SW 1271 (cell line): ENCODE results near the gene PRKCA.
A peak's percentile ranks its signal among the peaks of the same experiment; 100 is the strongest.
"Not testable (repeated sequence)": the region's sequence is repeated elsewhere in the genome, so short reads cannot be mapped to it uniquely, and the experiment has no call there.

ENCODE experiments used
- DNase-seq, 2 experiments: peaks; one replicate each; lab custom pipeline; 2025; lab: John Stamatoyannopoulos, UW

Gene PRKCA

DNA sequence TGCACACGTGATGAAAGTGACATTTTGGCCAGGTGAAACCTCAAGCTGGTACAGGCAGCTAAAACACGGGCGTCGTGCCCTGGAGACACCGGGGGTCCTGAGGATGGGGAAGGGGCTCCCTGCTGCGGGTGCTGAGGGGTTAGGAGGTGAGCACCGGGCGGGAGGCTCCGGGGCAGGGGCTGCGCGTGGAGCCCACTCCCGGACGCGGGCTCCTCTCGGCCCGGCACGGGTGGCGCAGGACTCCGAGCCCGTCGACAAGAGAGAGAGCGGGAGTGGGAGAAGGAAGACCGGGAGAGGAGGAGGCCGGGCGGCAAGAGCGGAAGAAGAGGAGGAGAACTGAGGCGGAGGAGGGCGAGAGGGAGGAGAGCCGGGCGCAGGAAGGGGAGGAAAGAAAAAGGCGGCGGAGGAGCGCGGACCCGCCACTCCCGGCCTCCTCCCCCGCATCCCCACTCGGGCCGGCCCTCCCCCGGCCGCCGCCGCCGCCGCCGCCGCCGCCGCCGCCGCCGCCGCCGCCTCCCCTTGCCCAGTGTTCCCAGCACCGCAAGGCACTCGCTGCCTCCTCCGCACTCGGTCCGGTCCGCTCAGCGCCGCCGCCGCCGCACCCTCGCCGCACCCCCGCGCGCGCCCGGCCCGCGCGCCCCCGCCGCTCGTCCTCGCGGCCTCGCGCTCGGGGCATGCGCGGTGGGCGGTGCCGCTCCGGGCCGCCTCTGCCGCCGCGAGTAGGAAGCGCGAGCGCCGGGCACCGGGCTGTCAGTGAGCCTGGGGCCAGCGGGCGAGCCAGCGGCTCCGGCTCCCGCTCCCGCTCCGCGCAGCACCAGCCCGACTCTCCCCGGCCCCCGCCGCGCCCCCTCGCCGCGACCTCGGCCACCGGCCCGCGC, at the start of gene PRKCA:
Gene PRKCA (plus strand): TSS at position 750 of the 878 bp plus-strand sequence.
- DNase-seq = peak; percentile 22 to 54

DNA sequence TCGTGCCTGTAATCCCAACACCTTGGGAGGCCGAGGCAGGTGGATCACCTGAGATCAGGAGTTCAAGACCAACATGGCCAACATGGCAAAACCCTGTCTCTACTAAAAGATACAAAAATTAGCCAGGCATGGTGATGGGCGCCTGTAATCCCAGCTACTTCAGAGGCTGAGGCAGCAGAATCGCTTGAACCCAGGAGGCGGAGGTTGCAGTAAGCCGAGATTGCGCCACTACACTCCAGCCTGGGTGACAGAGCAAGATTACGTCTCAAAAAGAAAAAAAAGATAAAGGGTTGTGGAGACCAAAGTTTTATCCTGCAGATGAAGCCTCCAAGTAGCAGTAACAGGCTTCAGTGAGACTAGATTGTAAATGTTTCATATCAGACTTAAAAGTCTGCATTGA, 49.0 kb upstream of the PRKCA start:
- not testable (repeated sequence) for DNase-seq

DNA sequence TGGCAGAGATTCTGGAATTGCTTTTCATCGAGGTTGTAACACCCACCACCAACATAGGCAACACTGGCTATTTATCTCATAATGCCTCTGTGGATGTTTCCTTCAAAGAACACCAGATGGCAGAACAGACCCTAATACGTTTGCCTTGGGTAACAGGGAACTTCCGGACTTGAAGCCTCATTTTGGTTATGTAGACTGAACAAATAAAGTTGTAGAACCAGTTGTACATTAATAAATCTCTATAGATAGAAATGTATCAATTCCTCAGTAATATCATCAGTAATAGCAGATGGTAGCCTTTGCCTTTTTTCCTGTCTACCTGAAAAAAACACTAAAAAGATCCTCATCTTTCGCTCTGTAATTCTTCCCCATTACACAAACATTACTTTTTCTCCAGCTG, 47.3 kb upstream of the PRKCA start:
- peak; percentile 48 to 68 for DNase-seq

DNA sequence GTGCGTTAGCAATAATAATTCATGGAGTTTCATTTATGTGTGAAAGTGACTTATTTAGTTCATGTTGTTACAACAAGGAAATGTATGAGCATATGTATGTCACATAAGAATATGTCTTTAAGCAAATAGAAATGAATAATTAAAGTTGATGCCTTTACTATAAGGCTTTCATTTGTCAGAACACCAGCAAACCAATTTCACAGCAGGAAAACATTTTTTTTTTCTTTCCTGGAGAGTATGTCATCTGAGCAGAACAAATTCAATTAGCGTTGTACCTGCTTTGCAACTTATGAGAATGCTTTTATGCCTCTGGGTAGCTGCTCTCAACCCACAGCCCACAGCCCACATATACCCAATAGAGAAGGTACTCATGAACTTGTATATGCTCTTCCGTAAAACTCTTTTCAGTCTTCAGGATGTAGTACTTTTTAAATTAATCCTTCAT, 46.9 kb upstream of the PRKCA start:
- no peak for DNase-seq

DNA sequence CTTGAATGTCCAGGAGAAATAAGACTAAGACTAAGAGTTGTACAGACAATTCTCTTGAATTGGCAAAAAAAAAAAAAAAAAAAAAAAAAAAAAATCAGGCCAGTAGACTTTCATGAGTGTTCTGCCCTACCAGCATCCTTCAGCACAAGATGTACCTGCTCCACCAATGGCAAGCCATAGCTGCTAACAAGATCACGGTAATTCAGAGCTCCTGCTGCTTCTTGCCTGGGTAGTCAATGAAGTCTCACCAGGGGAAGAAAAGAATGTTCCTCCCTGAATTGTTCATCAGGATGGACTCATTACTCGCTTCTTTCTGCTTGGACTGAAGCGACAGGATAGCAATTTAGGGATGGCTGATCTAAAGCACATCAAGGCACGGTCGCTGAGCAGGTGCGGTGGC, 42.1 kb upstream of the PRKCA start:
- no peak for DNase-seq

DNA sequence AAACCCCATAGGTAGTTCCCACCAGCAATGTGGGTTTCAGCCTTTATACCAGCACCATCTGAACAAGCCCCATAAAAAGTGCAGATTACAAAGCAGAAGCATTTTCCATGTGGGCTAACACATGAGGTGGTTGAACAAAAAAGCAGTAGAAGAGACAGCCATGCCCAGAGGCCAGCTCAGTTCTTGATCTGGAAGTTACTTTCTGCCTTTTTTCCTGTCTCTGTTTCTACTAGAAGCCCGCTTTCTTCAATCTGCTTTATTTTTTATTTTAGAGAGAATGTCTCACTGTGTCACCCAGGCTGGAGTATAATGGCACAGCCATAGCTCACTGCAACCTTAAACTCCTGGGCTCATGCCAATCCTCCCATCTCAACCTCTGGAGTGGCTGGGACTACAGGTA, 41.7 kb upstream of the PRKCA start:
- no peak for DNase-seq

DNA sequence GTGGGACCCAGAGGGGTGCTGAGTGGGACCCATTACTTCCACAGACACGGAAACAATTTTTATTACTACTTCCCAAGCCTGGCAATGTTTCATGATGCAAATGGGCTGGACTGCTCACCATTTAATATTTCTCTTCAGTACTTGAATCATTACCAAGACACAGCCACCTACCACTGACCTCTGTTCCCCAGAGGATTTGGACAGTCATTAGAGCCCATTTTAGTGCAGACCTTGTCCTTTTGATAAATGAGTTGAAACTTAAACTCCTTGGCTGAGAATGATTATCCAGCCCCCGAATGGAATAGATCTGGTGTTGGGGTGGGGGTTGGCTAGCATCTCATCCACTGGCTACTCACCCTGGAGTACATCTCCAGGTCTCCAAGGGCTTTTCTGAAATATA, 39.6 kb upstream of the PRKCA start:
- no peak for DNase-seq

DNA sequence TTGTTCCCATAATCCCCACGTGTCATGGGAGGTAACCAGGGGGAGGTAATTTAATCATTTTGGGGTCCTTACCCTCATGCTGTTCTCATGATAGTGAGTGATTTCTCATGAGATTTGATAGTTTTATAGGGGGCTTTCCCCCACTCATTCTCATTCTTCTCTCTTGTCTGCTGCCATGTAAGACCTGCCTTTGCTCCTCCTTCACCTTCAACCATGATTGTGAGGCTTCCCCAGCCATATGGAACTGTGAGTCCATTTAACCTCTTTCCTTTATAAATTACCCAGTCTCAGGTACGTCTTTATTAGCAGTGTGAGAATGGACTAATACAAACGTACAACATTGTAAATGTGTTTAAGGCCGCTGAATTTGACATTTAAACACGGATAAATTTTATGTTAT, 37.7 kb upstream of the PRKCA start:
- no peak for DNase-seq

DNA sequence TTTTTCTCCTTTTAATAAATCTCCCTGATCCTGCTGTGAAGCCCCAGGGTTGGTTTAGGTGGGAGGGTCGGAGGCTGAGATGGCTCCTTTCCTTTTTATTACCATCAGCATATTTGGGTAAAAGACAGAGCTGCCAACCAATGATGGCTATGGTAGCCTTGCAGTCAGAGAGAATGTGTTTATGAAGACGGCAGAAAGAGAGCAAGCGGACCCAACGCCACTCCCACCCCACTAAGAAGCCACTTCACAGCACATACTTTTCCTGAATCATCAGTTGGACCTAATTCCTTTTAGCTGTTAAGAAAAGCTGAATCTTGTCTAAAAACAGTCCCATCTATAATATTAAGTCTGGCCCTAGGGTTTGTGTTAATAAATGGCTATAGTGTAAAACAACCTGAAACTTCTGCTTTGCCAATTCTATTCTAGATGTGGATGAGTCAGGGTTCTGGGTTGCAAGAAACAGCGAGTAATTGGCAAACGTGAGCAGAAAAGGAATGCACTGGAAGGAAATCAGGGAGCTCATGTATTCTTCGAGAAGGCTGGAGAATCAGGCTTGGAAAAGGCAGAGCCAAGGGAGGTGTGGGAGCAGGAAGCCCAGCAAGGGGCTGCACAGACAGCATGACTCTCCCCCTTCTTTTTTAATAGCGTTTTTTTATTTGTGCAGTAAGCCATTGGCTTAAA, 34.0 kb upstream of the PRKCA start:
- DNase-seq = peak in 1 of 2 experiments; percentile 29

DNA sequence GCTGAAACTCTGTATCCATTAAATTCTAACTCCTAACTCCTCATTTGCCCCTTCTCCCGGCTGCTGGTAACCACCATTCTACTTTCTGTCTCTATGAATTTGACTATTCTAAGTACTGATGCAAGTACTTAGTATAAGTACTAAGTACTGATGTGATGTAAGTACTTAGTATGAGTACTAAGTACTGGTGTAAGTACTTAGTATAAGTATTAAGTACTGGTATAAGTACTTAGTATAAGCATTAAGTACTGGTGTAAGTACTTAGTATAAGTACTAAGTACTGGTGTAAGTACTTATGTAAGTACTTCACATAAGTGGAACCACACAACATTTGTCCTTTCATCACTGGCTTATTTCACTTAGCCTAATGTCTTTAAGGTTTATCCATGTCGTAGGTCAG, 32.3 kb upstream of the PRKCA start:
- DNase-seq = no peak

DNA sequence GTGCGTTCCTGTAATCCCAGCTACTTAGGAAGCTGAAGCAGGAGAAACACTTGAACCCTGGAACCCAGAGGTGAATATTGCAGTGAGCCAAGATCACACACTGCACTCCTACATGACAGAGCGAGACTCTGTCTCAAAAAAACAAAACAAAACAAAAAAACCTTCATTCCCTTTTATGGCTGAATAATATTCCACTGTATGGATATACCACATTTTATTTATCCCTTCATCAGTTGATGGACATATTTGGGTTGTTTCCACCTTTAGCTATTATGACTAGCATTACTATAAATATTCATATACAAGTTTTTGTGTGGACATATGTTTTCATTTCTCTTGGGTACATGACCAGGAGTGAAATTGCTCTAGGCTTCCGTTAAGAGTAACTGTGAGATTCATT, 30.9 kb upstream of the PRKCA start:
- DNase-seq = no peak

DNA sequence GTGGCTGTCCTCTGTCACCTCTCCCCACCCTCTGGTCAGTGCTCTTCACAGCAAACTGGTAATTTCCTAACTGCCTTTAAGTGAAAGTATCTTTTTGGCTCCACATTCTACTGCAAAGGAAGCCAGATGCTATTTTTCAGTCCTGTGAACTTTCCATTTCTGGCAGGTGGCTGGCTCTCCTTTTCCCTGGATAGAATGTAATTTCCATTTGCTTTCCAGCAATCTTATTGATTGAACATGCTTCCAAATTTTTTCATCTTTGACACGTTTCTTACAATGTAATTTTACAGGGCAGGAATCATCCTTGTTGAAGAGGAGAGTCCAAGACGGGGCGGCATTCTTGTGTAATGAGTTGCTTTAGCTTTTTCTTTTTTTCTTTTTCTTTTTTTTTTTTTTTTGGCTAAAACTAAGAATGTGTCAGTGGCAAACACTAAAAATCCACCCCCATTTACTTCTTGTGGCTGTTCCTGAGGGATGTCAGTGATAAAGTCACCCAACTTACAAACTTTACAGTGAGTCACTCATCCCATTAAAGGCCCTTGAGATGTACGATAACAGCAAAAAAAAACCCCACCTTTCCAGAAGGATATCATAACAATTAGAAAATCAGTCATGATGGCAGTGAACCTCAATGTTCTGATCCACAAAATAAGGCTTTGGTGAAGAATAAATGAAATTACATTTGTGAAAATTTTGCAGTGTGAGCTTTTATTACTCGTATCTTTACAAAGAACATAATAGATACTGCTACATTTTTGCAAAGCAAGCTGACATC, 29.4 kb upstream of the PRKCA start:
- peak; percentile 59 to 76 for DNase-seq

DNA sequence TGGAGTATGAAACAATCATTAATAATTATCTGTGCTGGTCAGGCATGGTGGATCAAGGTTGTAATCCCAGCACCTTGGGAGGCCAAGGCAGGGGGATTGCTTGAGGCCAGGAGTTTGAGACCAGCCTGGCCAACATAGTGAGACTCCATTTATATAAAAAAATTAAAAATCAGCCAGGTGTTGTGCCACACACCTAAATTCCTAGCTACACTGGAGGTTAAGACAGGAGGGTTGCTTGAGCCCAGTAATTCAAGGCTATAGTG, 28.9 kb upstream of the PRKCA start:
- DNase-seq = no peak

DNA sequence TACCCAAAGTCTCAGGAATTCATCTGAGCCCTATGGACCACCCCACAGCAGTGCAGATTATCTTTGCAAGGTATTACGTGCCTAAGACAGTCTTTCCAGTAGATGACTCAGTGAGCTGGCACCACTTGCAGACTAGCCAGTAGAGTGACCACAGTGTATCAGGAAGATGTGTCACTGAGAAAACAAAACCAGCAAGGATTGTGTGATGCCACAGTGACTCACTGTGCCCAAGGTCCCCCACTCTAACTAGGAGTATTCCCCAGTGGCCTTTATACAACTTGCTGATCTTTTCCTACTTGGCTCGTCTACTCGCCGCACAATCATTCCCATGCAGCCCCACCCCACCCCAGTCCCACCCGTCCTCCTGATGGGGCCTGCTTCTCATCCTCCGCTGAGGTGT, 26.8 kb upstream of the PRKCA start:
- DNase-seq = peak; percentile 96 to 99

DNA sequence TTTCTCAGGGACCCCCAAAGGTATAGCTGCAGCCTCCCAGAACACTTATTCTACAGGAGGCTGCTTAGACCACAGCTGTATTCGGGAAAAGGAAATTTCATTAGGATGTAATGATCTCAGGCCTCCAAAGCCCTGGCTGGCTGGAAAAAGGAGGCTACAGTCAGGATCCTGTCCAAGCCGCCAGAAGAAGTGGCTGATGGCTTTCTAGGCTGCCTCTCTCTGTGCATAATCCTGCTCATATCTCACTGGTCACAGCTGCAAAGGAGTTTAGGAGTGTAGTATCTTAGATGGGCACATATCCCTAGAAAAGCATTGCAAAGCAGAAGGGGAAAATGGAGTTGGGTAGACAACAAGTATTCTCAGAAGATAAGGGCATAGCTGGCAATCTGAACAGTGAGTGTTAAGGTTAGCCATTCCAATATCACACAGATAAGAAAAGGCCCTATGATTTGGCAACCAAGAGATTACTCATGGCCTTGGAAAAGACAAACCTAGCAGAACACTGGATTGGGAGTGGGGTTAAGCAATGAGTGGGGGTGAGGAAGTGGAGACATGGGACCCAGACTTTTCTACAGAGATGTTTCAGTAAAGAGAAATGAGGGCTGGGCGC, 26.0 kb upstream of the PRKCA start:
- DNase-seq = peak in 1 of 2 experiments; percentile 39

DNA sequence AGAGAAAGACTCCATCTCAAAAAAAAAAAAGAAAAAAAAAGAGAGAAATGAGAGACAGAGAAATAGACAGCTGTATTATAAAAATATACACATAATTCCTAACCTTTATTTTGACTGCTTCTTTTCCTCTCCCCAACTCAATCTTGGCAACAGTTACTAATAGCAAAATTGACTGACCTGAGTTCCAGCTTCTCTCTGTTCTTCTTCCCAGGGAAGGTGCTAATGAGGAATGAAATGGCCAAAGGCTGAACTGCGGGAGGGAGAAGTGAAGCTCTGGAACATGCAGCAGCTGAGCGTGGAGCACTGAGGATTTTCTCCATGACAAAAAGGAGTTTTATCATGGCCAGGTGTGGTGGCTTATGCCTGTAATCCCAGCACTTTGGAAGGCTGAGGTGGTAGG, 25.2 kb upstream of the PRKCA start:
- DNase-seq = no peak

DNA sequence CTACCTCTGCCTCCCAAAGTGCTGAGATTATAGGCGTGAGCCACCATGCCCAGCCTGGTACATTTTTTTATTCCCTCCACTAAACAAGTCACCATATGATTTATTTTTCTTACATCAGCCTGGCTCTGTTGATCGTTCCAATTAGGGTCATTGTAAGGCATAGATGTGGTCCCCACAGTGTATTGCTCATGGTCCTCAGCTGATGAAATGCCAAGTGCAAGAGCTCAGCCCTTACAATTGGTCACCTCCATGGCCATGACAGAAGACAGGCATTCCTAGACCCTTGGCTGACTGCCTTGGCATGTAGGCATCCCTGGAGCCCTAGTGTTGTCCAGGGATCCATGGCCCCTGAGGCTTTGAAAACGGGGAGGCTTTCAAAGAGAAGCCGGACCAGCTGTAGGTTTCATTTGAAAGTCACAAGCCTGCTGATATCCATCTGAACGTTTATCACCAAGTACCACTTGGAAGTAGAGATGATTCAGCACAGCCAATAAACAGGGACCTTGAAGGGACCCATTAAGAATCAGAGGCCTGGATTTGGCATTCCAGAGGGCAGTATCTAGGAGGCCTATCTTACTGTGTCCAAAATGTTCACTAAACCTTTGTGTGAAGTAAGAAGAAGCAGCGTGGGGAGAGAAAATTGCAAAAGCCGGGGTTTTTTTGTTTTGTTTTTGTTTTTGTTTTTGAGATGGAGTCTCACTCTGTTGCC, 20.6 kb upstream of the PRKCA start:
- no peak for DNase-seq

DNA sequence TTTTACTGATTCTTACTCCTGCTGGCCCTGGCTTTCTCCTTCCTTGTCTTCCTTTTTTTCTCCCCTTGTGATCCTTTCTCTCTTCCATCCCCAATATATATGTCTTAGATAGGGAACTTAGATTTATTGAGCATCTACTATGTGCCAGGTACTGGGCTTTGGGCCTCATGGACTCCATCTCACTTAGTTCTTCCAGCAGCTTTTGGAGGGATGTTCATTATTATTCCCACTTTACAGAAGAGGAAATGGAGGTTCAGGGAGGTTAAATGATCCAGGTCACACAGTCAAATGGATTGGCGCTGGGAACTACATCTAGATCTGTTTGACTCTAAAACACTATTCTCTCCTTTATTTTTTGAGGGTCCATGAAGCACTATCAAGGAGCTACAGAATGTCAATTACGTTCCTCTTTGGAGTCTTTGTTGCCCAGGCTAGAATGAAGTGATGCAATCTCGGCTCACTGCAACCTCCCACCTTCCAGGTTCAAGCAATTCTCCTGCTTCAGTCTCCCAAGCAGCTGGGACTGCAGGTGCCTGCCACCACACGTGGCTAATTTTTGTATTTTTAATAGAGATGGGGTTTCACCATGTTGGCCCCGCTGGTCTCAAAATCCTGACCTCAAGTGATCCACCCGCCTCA, 19.0 kb upstream of the PRKCA start:
- no peak for DNase-seq

DNA sequence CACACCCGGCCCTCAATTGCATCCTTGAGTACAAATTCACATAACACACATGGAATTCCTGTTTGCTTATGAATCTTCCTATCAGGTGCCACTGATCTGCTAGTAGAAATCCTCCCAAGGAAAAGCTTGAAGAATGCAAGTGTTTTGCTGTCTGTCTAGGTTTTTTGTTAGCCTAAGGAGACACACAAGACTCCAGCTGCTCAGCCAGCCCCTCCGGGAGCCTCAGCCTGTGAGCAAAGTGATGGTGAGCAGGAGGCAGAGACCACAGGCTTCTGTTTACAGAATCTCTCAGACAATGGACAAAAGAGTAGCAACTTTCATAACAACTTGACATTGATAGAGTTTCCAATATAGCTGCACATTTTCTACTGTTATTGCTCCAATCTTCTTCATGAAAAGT, 18.4 kb upstream of the PRKCA start:
- DNase-seq = no peak

DNA sequence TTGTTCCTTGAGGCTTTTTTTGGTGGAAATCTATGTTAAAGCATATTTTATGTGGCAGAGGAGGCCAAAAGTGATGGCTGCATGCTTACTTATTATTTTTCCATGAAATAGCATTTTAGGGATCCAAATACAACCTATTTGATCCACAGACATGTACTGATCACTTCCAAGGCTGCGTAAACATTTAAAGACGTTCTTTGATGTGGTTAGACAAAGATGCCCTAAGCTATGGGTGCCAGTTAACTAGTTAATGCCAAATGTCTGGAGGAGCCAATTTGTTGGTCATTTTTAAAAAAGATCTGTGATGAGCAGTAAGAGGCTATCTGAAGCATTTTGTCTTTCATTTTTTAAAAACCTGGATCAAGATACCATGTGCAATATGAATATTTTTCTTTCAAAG, 17.3 kb upstream of the PRKCA start:
- DNase-seq = no peak

DNA sequence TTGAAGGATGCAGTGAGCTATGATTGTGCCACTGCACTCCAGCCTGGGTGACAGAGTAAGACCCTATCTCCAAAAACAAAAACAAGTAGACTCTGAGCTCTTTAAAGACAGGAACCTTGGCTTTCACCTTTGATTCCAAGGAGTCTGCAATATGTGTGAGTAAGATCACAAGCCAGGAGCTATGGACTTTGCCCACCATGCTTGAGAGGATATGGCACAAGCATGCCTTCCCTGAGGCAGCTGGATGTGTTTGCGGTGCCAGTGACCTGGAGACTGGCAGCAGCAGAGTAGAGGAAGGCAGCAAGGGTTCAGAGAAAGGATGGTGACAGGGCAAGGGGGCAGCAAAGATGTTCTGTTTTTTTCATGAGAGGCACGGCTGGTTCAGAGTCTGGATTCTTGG, 14.5 kb upstream of the PRKCA start:
- no peak for DNase-seq
